GM21717 (cell line): Measurements from ENCODE around the gene PLS3.
"Not testable (repeated sequence)": the region's sequence is repeated elsewhere in the genome, so short reads cannot be mapped to it uniquely, and the experiment has no call there.

Source experiments
- ATAC-seq: cut with Tn5 transposase; IDR thresholded peaks from one replicate; pipeline ENCODE4 v1.9.1; 2021; ENCODE audit warnings: mild to moderate bottlenecking, moderate library complexity; ENCODE audit not compliant: unreplicated experiment

PLS3 gene

GRCh38 chrX:115603534-115604074 lies 42.6 kb downstream of the PLS3 start:
- no peak for ATAC-seq

DNA sequence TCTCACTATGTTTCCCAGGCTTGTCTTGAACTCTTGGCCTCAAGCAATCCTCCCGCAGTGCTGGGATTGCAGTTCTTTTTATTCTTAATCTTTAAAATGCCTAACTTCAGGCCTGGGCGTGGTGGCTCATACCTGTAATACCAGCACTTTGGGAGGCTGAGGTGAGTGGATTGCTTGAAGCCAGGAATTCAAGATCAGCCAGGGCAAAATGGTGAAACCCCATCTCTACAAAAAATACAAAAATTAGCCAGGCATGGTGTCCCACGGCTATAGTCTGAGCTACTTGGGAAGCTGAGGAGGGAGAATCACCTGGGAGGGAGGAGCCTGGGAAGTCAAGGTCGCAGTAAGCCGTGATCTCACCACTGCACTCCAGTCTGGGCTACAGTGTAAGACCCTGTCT lies 45.9 kb downstream of the PLS3 start:
- ATAC-seq: no peak

GRCh38 chrX:115609621-115610020 lies 48.6 kb downstream of the PLS3 start:
- no peak for ATAC-seq

GRCh38 chrX:115616943-115617563 lies 56.1 kb downstream of the PLS3 start:
- peak; percentile 97 for ATAC-seq

DNA sequence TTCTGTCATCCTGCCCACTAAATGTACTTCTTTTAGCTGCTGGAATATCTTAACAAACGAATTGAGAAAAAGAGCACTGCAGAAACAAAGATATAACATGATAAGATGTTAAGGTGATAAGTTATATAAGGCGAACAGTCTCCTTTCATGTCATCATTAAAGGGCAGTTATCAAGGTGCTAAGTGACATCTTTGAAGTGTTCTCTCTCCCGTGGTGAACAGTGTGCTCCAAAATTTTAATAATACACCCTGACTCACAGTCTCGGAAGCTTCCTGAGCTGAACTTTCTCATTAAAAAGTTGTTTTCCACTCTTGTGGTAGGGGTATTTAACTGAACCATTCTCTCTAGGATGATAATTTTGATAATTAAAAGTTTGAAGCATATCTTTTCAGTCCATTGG lies 61.6 kb downstream of the PLS3 start:
- ATAC-seq: no peak

DNA sequence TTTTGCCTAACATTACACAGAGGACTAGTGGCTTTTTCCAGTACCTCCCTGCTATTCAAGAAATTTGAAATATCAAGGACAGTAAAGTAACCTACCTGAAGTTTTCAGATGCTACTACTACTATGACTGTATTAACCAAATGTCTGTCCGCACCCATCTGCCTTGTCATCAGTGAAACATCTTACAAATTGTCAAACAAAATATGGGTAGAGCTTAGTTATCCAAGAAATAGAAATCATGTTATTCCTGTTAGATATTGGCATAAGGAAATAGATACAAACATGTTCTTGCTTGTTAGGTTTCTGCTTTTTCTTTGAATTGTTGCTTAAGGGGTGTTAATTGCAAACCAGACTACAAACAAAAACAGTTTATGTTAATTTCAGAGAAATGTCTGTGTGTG lies 63.9 kb downstream of the PLS3 start:
- ATAC-seq: no peak

GRCh38 chrX:115625572-115626301 lies 64.8 kb downstream of the PLS3 start:
- no peak for ATAC-seq

DNA sequence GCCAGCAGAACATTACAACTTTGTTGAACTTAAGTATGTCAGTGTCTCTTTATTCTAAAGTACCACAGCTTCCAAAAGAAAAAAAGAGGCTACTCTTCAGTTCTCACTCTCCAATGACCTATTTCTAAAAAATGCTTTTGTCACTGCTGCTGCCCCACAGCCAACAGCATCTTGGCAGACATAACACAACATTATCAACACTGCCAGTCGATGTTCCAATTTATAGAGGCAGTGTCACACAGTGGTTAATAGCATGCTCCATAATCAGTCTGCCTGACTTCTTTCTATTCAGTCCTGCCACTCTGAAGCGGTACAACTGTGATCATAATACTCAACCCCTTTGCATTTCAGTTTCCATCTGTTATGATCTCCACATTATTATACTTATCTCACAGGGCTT lies 69.2 kb downstream of the PLS3 start:
- ATAC-seq: no peak

GRCh38 chrX:115632455-115632854 lies 71.5 kb downstream of the PLS3 start:
- ATAC-seq: no peak

GRCh38 chrX:115633397-115633796 lies 72.4 kb downstream of the PLS3 start:
- not testable (repeated sequence) for ATAC-seq

GRCh38 chrX:115639334-115639880 lies 78.4 kb downstream of the PLS3 start:
- ATAC-seq: no peak

DNA sequence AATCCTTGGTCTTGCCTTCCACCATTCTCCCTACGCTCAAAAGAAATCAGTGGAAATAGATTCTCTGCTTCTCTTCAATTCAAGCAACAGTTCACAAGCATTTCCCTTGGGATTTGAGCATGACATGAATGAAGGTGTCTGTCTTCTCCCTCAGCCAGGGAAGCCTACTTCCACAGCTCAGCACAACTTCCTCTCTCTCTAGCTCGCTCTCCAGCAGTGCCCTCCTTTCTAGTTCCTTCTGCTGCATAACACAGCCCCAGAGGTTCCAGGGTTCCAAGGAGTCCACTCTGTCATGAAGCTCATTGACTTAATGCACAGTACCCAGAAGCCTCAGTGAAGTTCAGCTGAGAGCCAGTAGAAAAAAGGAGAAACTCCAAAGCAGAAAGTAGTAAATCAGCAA lies 81.3 kb downstream of the PLS3 start:
- no peak for ATAC-seq

DNA sequence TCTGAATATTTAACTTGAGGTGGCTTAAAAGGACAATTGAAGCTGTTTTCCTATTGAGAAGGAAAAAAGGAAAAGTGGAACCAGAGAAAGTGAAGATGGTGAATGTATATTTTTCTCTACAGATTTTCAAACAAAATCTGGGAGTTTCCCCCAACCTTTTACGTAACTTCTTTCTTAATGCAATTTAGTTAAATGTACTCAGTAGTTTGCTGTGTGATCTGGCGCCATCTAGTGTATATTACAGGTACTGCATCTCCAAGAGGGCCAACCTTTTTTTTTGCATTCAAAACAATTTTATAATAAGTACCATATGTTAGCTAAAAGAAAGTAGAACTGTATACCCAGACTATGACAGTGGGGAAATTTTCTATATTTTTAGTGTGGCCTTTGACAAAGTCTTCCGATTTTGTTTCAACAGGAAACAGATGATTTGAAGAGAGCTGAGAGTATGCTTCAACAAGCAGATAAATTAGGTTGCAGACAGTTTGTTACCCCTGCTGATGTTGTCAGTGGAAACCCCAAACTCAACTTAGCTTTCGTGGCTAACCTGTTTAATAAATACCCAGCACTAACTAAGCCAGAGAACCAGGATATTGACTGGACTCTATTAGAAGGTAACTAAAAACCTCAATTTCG lies 82.0 kb downstream of the PLS3 start:
- no peak for ATAC-seq

- not testable (repeated sequence) for ATAC-seq
Measured at GRCh38 chrX:115644397-115644796, 83.4 kb downstream of the PLS3 start.

GRCh38 chrX:115649461-115650063 lies 88.6 kb downstream of the PLS3 start:
- no peak for ATAC-seq

GRCh38 chrX:115650449-115650848 lies 89.5 kb downstream of the PLS3 start:
- no peak for ATAC-seq

GRCh38 chrX:115650916-115651315 lies 89.9 kb downstream of the PLS3 start:
- ATAC-seq: peak; percentile 82

GRCh38 chrX:115652221-115652620 lies 91.2 kb downstream of the PLS3 start:
- ATAC-seq: no peak

DNA sequence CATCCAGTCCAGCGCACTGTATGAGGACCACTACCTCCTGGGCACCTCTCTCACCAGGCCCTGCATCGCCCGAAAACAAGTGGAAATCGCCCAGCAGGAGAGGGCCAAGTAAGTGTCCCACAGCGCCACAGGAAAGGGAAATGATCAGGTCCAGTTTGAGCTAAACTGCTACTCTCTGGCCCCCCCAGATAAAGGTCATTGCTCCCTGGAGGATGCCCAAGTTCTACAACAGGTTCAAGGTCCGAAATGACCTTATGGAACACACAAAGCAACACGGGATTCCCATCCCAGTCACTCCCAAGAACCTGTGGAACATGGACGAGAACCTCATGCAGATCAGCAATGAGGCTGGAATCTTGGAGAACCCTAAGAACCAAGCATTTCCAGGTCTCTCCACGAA lies 104.1 kb downstream of the PLS3 start:
- no peak for ATAC-seq

DNA sequence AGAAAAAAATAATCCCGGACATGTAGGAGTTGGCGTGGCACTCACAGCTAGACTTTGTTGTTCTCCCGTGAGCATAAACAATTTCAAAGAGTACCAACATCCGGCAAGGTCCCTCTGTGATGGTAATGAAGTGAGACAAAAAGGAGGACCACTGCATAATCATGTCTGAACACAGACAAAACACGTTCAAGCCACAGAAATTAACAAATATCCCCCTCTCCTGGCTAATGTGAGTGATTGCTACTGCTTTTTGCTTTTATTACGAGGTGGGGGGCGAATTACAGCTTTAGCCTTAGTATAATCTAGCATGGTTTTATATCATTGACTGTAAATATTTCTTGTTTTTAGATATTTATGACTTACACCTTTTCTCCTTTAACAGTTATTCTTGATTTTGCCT lies 118.5 kb downstream of the PLS3 start:
- no peak for ATAC-seq

DNA sequence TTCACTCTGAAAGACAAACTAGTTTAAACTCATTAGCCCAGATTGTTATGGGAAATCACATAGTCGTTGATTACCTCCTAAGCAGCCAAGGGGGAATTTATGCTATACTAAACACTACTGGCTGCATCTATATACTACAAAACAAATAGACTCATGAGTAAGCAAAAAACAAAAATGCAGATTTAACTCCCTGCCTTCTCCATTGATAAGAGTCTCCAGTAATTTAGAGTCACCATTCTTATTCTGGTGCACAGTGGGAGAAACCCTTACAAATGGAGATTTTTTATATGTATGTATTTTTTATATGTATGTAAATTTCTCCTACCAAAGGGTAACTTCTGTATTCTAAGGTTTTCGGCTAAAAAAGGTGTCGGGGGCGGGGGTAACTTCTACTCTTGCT lies 126.6 kb downstream of the PLS3 start:
- no peak for ATAC-seq
